HepG2 (cell line): Measurements from ENCODE around the gene CPB2. TPM values are rescaled to one million over a fixed set of nuclear protein-coding genes. Genes with fewer than 3 reads are reported as not detected.

ENCODE experiments used
- ATAC-seq: fragments of 200-7000 bp; cut with Tn5 transposase; 3 replicates; pipeline ENCODE4 v1.9.1; 2020; ENCODE audit warnings: mild to moderate bottlenecking, moderate library complexity
- BruUV-seq: library from RNA; stranded (reverse); fragments of 400-500 nt; replicated peaks from 2 replicates; lab custom pipeline; 2021; lab: Mats Ljungman, UMichigan
- CTCF ChIA-PET: fragments of 300-600 bp; formaldehyde crosslinking; extraction: SDS; loops from one replicate; lab custom pipeline; 2021; ENCODE audit warnings: low total read pairs, inconsistent platforms, low intra/inter-chr PET ratio; lab: Yijun Ruan, JAX
- POLR2A ChIA-PET: fragments of 350-600 bp; sonication (Branson Sonifier 250); formaldehyde crosslinking; loops from one replicate; lab custom pipeline; 2020; ENCODE audit warnings: antibody characterized with exemption, inconsistent platforms; lab: Yijun Ruan, JAX
- DNase-seq: peaks from one replicate; pipeline ENCODE4 v3.0.0-alpha.2; 2015; ENCODE audit warnings: low spot score
- FAIRE-seq: peaks from 3 replicates; lab custom pipeline; 2011; peaks lifted over from hg19 to GRCh38; lab: Jason Lieb, UNC
- H2AFZ ChIP-seq: one replicate; pipeline ENCODE4 v1.6.1; 2011; ENCODE audit warnings: low read length, inconsistent platforms
- H3K27ac ChIP-seq: fragments of 300-600 bp; 3 replicates; pipeline ENCODE4 v1.8.0; 2011; ENCODE audit warnings: mixed run types, mild to moderate bottlenecking, mixed read lengths, low read length, inconsistent platforms; ENCODE audit not compliant: insufficient read depth; ENCODE audit errors: extremely low read length
- H3K27me3 ChIP-seq, 2 experiments: fragments of 200-600 bp in 1 of 2; 2 replicates in 1 of 2; 3 replicates in 1 of 2; pipeline versions ENCODE4 v1.6.0 to v1.8.0; 2011; ENCODE audit warnings: low read length in 2 of 2, mild to moderate bottlenecking in 2 of 2, moderate library complexity in 2 of 2, inconsistent platforms in 1 of 2; ENCODE audit not compliant: insufficient read depth in 2 of 2, control insufficient read depth in 1 of 2
- H3K36me3 ChIP-seq, 2 experiments: fragments of 200-600 bp in 1 of 2; replicated peaks in 1 of 2; 2 replicates in 1 of 2; 3 replicates in 1 of 2; pipeline versions ENCODE4 v1.5.1 to v1.8.0; 2011; ENCODE audit warnings: low read length in 2 of 2, inconsistent platforms in 1 of 2; ENCODE audit not compliant: insufficient read depth in 2 of 2, control insufficient read depth in 1 of 2
- H3K4me1 ChIP-seq: 2 replicates; pipeline ENCODE4 v1.5.1; 2012; ENCODE audit warnings: low read length, inconsistent platforms; ENCODE audit not compliant: insufficient read depth
- H3K4me2 ChIP-seq: 2 replicates; pipeline ENCODE4 v1.6.0; 2011; ENCODE audit warnings: low read depth, low read length, inconsistent platforms
- H3K4me3 ChIP-seq, 3 experiments: fragments of 200-600 bp in 1 of 3; sonication (generic), shearing (Covaris generic) in 1 of 3; replicated peaks in 1 of 3; 2 replicates each; pipeline ENCODE4 v1.5.1; 2011 to 2016; ENCODE audit warnings: low read length in 3 of 3, inconsistent platforms in 2 of 3, low read depth in 2 of 3, mild to moderate bottlenecking in 2 of 3, control low read depth in 1 of 3, mixed read lengths in 1 of 3; ENCODE audit not compliant: insufficient read depth in 1 of 3
- H3K79me2 ChIP-seq: one replicate; pipeline ENCODE4 v1.6.1; 2011; ENCODE audit warnings: low read length, inconsistent platforms; ENCODE audit not compliant: insufficient read depth
- H3K9ac ChIP-seq: 2 replicates; pipeline ENCODE4 v1.6.0; 2011; ENCODE audit warnings: mild to moderate bottlenecking, low read depth, low read length, inconsistent platforms; ENCODE audit not compliant: insufficient read depth
- H3K9me3 ChIP-seq: 2 replicates; pipeline ENCODE4 v1.5.1; 2012; ENCODE audit warnings: mild to moderate bottlenecking, low read length
- H4K20me1 ChIP-seq: 2 replicates; pipeline ENCODE4 v1.6.0; 2011; ENCODE audit warnings: inconsistent platforms, mild to moderate bottlenecking, low read length, moderate library complexity; ENCODE audit not compliant: insufficient read depth
- CHCHD3 ChIP-seq: sonication (generic); formaldehyde crosslinking; IDR thresholded peaks from 2 replicates; pipeline ENCODE4 v1.8.0; 2022; ENCODE audit warnings: mild to moderate bottlenecking, missing genetic modification reagents, moderate library complexity
- HMG20A ChIP-seq: IDR thresholded peaks from 2 replicates; pipeline ENCODE4 v1.6.1; 2016; ENCODE audit warnings: borderline replicate concordance
- JARID2 ChIP-seq: sonication (generic); formaldehyde crosslinking; IDR thresholded peaks from 2 replicates; pipeline ENCODE4 v1.8.1; 2023; ENCODE audit warnings: missing genetic modification reagents, inconsistent platforms; ENCODE audit not compliant: insufficient replicate concordance
- NFIC ChIP-seq: IDR thresholded peaks from 2 replicates; pipeline ENCODE4 v1.6.1; 2012; ENCODE audit warnings: mild to moderate bottlenecking, low read length, inconsistent platforms
- SMAD3 ChIP-seq: sonication (generic); formaldehyde crosslinking; IDR thresholded peaks from 2 replicates; pipeline ENCODE4 v1.4.0; 2020; ENCODE audit warnings: missing genetic modification reagents
- SOX13 ChIP-seq, 3 experiments: fragments of 450-650 bp in 1 of 3; sonication (generic) in 1 of 3; formaldehyde crosslinking in 1 of 3; IDR thresholded peaks in 2 of 3; conservative IDR thresholded peaks in 1 of 3; 2 replicates each; pipeline versions ENCODE4 v1.5.0 to v1.6.1; 2016 to 2020; ENCODE audit warnings: antibody characterized with exemption in 1 of 3, mild to moderate bottlenecking in 1 of 3, missing compliant biosample characterization in 1 of 3, missing genetic modification reagents in 1 of 3, moderate library complexity in 1 of 3
- SYNCRIP ChIP-seq: fragments of 200-400 bp; formaldehyde crosslinking; IDR thresholded peaks from 2 replicates; pipeline ENCODE4 v1.6.1; 2018; ENCODE audit warnings: mild to moderate bottlenecking, low read depth, low read length; ENCODE audit not compliant: insufficient read depth
- U2AF2 ChIP-seq: fragments of 200-400 bp; formaldehyde crosslinking; IDR thresholded peaks from 2 replicates; pipeline ENCODE4 v1.6.1; 2017; ENCODE audit warnings: low read depth, mild to moderate bottlenecking, low read length
- WGBS: methylation state at CpG from one replicate; pipeline ENCODE4 v1.1.6; 2017; ENCODE audit warnings: low lambda C conversion rate; 5-methylcytosine and 5-hydroxymethylcytosine counted together
- in situ Hi-C: cut with HindIII; loops from 2 replicates; pipeline ENCODE4 v1.10.0; 2017; ENCODE audit warnings: low pct_unique_long_range_greater_than_20kb; ENCODE audit not compliant: extremely low pct_ligation_motif_present
- intact Hi-C: fragments of 100-400 bp; cut with micrococcal nuclease; formaldehyde crosslinking; loops from one replicate; pipeline ENCODE4 v1.10.0; 2022; ENCODE audit not compliant: unreplicated experiment
- polyA plus RNA-seq, 8 experiments: library from polyadenylated mRNA; depleted of rRNA in 3 of 8; stranded (reverse) in 7 of 8; unstranded in 1 of 8; fragments of >200 nt; fragmentation: Illumina TruSeq in 4 of 8; extraction: Trizol in 4 of 8; gene quantifications; 2 replicates each; pipeline versions ENCODE4 v1.2.1 to v1.2.3, GENCODE V29; 2011 to 2016; ENCODE audit warnings: low read depth in 4 of 8, missing spikeins in 1 of 8, mixed read lengths in 1 of 8; ENCODE audit not compliant: insufficient read depth in 1 of 8
- total RNA-seq, 5 experiments: library from RNA; depleted of rRNA; stranded (reverse); fragments of >200 nt; fragmentation: Illumina TruSeq; extraction: Trizol; gene quantifications; 2 replicates each; pipeline ENCODE4 v1.2.3, GENCODE V29; 2016; ENCODE audit warnings: low read depth in 1 of 5
- TF ChIP-seq, protein P1 (sequence below): sonication (generic); formaldehyde crosslinking; IDR thresholded peaks from 2 replicates; pipeline ENCODE4 v1.9.0; 2022; ENCODE audit warnings: missing genetic modification reagents, mild to moderate bottlenecking, borderline replicate concordance
- TF ChIP-seq, protein P2 (sequence below): IDR thresholded peaks from 2 replicates; pipeline ENCODE4 v1.6.1; 2012; ENCODE audit warnings: inconsistent platforms

The CPB2 gene
- total and polyA plus RNA-seq, 2 of the 13 experiments (the other 11 are each of a cell fraction or from before 2014, with no cell fraction given), result 125 to 140 TPM

DNA sequence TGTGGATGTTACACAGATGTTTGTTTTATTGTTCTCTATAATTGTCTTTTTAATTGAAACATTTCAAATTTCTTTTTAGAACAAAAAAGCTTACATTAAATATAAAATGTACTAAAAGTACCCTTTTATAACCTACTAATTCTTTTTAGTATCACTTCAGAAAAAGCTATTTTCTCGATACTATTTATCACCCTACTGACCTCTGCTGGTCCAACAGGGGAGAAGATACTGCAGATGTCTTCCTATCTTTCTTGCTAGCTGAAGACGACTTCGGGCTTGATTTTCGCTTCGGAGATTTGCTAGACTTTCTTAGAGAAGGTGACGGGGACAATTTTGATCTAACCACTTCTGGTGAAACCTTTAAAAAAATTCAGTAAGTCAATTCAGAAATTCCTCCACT is 94.7 kb downstream of the CPB2 start (continued):
- TF ChIP-seq, protein P1, sequence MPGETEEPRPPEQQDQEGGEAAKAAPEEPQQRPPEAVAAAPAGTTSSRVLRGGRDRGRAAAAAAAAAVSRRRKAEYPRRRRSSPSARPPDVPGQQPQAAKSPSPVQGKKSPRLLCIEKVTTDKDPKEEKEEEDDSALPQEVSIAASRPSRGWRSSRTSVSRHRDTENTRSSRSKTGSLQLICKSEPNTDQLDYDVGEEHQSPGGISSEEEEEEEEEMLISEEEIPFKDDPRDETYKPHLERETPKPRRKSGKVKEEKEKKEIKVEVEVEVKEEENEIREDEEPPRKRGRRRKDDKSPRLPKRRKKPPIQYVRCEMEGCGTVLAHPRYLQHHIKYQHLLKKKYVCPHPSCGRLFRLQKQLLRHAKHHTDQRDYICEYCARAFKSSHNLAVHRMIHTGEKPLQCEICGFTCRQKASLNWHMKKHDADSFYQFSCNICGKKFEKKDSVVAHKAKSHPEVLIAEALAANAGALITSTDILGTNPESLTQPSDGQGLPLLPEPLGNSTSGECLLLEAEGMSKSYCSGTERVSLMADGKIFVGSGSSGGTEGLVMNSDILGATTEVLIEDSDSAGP, result no peak
- TF ChIP-seq, protein P2, sequence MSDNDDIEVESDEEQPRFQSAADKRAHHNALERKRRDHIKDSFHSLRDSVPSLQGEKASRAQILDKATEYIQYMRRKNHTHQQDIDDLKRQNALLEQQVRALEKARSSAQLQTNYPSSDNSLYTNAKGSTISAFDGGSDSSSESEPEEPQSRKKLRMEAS, result no peak
- no peak for TF ChIP-seq SMAD3 (CRISPR knock-in tag)

DNA sequence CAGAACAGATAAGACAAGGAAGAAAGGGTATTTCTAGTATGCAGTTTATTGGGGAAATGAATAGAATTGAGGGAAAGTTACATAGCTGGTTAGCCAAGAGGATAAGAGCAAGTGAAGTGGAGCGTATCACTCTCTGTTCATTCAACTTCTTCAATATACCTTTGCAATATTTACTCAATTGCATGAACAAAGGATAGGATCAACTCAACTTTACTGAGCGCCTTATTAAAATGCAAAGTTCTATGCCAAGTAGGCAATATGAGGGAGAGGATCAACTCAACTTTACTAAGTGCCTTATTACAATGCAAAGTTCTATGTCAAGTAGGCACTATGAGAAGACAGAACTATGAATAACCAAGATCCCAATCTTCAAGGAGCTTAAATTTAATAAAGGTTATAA is 96.2 kb downstream of the CPB2 start:
- Histone ChIP-seq H3K4me3 (no peak overlapping the region), H4K20me1 (no peaks in the 10 kb centered on the region), H3K27me3 (no peaks in the 10 kb centered on the region), H3K9me3 (no peaks in the 10 kb centered on the region), H2AFZ (no peak overlapping the region), H3K79me2 (no peaks in the 10 kb centered on the region), H3K36me3 (peaks cover 5 to 26% of the 10 kb centered on the region in 2 experiments; a peak in 4 of 5 replicates), H3K27ac (no peak overlapping the region), H3K4me1 (no peaks in the 10 kb centered on the region), H3K4me2 (no peak overlapping the region), H3K9ac (no peak overlapping the region)
- BruUV-seq, result no TSS peak
- ChIA-PET CTCF (no interaction called here), POLR2A (no interaction called here)
- TF ChIP-seq SYNCRIP (no peak), JARID2 (CRISPR knock-in tag) (no peak), HMG20A (CRISPR knock-in tag) (no peak), CHCHD3 (CRISPR knock-in tag) (no peak), SOX13 (IDR thresholded peaks at IDR 0.05) (no peak), SOX13 (CRISPR knock-in tag; conservative IDR thresholded peaks at IDR 0.05 in 1 of 2, IDR thresholded peaks at IDR 0.05 in 1 of 2) (no peak), NFIC (no peak), U2AF2 (no peak)
- no peak for FAIRE-seq
- in situ Hi-C loops, result no loop called here
- intact Hi-C loops, result no loop called here
- 98% methylated on average over 2 of the region's 2 CpGs for WGBS
- no peak for ATAC-seq
- no peak for DNase-seq
